HG03432 (cell line): ENCODE measurements around the gene SCN5A.

Experiments
- ATAC-seq: cut with Tn5 transposase; IDR thresholded peaks from one replicate; pipeline ENCODE4 v1.9.1; 2021; ENCODE audit warnings: mild to moderate bottlenecking, moderate library complexity; ENCODE audit not compliant: unreplicated experiment

Gene SCN5A

GRCh38 chr3:38648024-38648658 lies 1.3 kb downstream of the SCN5A start:
- no peak for ATAC-seq

- no peak for ATAC-seq
These were observed 2.1 kb downstream of the SCN5A start for GRCh38 chr3:38647217-38647970.

DNA sequence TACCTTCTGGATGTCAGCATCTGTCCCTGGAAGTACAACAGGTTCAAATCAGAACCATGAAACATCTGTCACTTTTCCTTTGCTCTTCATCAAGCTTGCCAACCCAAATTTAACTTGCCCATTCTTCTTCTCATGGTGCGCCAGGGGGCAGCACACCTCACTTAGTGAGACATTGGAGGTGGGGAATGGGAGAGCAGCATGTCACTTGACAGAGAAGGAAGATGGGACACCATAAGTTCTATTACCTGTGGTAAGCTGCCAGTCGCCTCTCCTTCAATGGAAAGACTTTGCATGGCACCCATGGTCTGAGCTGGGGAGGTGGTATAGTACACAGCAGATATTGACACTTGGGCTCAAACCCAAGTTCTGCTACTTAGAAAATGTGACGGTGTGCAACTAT lies 2.9 kb downstream of the SCN5A start:
- no peak for ATAC-seq

DNA sequence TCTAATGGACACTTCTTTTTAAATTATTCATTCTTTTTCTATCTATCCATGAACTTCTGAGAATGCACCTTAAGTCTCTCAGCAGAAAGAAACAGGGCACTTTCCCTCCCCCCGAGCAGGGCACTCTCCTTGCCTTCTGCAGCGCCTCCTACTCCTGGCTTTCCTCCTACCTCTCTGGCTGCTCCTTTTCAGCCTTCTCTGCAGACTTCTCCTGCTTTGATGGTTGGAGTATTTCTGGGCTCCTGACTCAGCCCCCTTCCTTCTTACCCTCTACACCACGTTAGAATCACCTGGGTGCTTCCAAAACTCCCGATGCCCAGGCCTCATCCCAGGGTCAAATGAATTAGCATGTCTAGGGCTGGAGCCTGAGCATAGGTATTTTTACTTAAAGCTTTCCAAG lies 3.4 kb downstream of the SCN5A start:
- ATAC-seq = no peak

DNA sequence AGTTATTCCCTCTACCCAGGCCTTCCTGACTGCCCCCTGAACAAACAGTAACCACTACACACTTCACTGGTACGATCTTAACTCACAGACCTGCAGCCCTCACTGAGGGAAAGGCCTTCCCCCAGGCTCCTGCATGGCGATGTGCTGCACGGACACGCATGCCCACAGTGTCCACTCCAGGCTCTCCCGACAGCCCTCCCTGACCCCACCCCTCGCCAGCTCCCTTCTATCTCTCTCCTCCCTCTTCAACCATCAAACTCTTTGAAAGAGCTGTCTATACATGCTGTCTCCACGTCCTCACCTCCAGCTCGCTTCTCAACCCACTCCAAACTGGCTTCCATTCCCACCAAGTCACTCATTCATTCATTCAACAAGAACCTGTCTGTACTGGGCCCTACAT lies 3.9 kb downstream of the SCN5A start:
- no peak for ATAC-seq

DNA sequence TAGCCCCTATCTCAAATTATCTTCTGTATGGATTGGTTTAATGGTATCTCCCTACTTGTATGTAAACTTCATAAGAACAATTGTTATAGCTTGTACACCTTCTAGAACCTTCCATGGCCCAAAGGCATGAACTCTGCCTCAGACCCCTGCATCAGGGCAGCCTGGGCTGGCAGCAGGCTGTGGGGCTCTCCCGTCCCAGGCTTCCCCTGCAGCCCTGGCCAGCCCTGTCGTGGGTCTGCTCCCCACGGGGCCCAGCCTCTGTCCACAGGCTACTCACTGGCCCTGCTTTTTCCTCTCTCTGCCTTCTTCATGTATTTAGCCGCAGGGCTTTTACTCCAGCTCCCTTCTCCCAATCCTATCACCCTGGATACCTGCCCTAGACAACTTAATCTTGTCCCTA lies 4.4 kb downstream of the SCN5A start:
- no peak for ATAC-seq

DNA sequence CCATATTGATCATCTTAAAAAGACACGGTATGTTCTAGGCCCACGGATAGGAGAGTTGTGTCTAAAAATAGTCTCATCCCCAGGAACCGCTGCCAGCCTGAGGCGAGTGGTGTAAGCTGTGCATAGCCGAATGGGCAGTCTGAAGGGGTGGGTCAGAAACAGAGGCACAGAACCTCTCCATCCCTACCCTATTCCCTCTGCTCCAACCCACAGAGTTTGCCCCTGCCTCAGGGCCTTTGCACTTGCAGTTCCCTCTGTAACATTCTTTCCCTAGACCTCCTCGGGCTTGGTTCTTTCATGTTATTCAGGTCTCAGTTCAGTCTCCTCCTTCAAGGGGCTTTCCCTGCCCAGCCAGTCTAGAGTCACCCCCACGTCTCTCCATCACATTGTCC lies 4.8 kb downstream of the SCN5A start:
- ATAC-seq = no peak

- no peak for ATAC-seq
These were observed 5.3 kb downstream of the SCN5A start for GRCh38 chr3:38644016-38644661.

DNA sequence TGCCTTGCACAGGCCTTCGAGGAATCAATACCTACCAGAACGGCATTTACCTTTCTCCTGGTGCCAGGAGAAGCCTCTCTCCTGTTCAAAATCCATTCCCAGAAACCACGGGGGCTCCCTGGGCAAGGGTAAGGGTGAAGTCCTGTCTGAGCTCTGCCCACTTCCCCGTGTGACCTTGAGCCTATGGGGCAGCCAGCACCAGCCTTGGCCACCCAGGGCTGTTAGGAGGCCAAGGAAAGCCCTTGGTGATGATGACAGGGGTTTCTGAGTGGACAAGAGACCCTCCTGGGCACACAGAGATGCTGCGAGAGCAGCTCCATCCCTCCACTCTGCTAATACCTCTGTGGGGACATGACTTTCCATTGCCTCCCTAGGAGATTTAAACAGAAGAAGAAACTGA lies 5.9 kb downstream of the SCN5A start:
- ATAC-seq = no peak

DNA sequence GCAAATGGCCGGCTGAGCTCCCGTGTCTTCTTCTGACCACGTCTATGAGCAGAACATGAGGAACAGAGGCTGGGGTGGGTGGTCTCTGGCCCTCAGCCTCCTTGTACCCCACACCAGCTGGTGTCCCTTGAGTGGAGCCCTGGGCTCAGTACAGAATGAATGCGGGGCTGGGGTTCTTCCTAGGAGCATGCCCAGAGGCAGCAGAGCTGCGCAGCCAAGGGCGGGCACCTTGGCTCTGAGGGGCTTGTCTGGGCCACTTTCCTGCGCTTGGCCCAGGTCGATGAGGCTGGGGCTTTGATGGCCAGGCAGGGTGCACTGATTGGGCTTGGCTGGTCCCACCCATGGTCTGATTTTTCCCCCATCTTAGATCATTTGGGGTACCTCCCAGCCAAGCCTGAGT lies 6.4 kb downstream of the SCN5A start:
- no peak for ATAC-seq

DNA sequence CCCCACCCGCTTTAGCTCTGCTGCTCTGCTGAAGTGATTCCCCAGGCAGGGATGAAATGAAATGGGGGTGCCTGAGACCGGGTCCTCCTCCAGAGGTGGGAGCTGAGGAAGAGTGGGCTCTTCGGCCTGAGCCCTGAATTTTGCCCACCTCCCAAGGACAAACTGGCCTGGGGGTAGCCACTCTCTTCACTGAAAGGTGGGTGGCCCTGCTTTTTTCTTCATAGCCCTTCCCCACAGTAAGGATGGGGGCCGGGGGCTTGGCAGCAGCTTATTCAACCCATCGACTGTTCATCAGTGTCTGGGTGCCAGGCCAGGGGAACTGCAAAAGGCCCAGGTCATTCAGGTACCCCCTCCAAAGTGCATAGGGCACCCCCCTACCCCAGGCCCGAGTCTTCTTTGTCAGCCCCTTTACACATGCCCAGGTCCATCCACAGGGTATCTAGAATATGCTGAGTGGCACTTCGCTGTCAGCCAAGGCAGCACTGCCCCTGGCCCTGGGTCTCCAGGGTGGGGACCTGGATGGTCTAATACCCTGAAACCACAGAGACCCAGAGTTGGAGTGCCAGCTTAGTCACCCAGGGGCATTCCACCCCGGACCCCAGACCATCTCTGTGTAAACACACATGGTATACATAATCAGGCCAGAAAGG lies 7.9 kb downstream of the SCN5A start:
- no peak for ATAC-seq

DNA sequence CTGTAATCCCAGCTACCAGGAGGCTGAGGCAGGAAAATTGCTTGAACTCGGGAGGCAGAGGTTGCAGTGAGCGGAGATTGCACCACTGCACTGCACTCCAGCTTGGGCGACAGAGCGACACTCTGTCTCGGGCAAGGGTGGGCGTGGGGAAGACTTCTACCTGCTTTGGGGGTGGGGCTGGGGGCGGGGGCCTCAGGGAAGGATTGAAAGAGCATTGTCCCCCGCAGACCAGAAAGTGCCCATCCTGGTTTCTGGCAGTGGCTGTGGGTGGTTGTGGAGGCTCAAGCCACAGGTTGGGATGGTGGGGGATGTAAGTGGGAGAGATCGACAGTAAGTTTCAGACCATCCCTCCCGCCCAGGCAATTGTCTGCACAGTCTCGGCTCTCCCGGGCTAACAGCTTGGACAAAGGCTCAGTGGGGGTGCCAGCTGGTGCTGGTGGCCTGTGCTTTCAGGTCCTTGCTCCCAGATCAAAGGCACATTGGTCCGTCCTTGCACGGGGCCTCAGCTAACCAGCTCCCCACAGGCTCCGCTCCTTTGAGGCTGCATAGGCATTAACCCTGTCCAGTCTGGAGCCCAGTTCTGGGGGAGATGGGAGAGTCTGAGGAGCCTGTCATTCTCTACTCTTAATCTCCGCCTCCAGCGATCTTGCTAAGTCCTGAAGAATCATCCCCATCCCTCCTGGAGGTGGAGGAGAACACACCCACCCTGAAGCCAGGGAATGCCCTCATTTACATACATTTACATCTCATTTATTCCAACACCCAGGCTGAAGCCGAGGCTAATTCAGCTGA lies 8.6 kb downstream of the SCN5A start:
- no peak for ATAC-seq

GRCh38 chr3:38638354-38638753 lies 11.1 kb downstream of the SCN5A start:
- no peak for ATAC-seq

DNA sequence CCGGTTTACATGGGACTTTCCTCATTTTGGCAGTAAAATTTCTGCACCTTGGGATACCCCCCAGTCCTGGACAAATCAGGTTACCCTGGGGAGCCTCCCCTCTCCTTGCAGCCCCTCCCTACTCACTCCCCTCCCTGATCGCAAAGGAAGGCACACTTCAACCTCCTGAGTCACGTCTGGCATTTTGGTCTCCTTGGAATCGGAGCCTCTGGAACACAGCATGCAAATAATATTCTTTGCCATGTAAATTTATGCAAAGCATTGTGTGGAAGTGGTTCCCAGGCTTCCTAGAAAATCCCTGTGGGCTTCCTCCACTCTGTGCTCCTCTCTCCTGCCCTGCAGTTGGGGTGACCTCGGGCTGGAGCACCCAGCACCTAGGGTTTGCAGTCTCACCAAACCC lies 11.6 kb downstream of the SCN5A start:
- ATAC-seq = no peak

- ATAC-seq = no peak
These were observed 12.6 kb downstream of the SCN5A start for GRCh38 chr3:38636881-38637280.

GRCh38 chr3:38636464-38636863 lies 13.0 kb downstream of the SCN5A start:
- ATAC-seq = no peak

DNA sequence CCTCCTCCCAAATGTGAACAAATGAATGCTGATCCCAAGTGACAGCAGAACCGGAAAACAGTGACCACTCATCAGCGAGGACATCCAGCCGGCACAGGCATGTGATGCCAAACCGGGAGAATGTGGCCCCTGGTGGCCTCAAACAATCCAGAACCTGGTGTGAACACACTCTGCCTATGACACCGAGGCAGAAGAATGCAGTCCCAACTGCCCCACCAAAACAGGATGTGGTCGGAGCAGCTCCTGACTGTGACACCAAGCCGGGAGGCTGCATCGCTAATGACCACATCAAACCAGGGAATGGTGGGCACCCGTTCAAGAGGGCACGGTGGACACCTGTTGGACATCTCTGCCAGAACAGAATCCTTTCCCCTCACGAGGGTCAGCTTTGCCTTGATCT lies 15.4 kb downstream of the SCN5A start:
- ATAC-seq = no peak

- ATAC-seq = no peak
These were observed 16.5 kb downstream of the SCN5A start for GRCh38 chr3:38632989-38633388.

DNA sequence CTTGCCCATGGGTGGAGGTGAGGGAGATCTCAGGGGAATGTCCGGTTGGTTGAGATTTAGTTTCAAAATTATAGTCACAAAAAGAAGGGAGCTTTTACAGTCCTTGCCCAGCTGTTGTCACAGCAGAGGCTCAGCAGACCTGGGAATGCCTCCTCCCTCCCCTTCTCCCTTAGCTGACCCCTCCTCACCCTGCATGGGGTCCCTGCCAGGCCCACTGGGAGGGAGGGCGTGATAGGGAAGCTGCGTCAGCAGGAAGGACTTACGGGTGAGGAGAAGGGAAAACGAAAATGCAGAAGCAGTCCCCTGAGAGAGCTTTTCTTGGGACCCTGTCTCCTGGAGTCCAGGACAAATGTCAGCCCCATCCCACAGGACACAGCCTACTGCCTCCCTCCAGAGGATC lies 18.9 kb downstream of the SCN5A start:
- ATAC-seq = no peak

GRCh38 chr3:38630070-38630469 lies 19.4 kb downstream of the SCN5A start:
- no peak for ATAC-seq

DNA sequence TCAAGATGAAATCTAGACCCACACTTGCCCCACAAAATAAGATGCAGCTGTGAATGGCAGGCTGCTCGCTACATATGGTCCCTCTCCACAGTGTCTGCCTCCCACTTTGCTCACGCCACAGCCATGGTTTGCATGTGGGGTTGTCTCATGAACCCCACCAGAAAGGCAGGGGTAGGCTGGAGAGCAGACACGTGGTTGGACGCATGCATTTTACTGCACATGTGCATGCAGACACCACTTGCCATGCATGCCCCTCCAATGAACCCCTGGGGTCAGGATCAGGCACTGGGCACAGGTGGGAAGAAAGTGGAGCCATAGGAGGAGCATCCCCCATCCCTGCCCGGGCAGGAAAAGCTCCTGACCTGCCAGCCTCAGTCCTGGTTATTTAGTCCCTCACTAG lies 20.7 kb downstream of the SCN5A start:
- ATAC-seq = no peak
